H9 (cell line): ENCODE data around the gene CWC27. TPM values are rescaled to one million over a fixed set of nuclear protein-coding genes. Genes with fewer than 3 reads are reported as not detected.

Experiments used
- DNase-seq: peaks from one replicate; pipeline ENCODE4 v3.0.0-alpha.2; 2017
- H2AFZ ChIP-seq: one replicate; pipeline ENCODE4 v1.6.1; 2013; ENCODE audit warnings: mild to moderate bottlenecking, low read length, control low read depth, moderate library complexity
- H2AK5ac ChIP-seq: 2 replicates; pipeline ENCODE4 v1.6.1; 2013; ENCODE audit warnings: low read length, control low read depth, mixed read lengths; ENCODE audit not compliant: insufficient read length
- H2BK120ac ChIP-seq: one replicate; pipeline ENCODE4 v1.6.1; 2013; ENCODE audit warnings: low read depth, mild to moderate bottlenecking, low read length, control low read depth, inconsistent platforms; ENCODE audit not compliant: poor library complexity, severe bottlenecking
- H2BK12ac ChIP-seq: 2 replicates; pipeline ENCODE4 v1.6.1; 2013; ENCODE audit warnings: low read length, control low read depth, mixed read lengths, low read depth; ENCODE audit not compliant: insufficient read length
- H2BK15ac ChIP-seq: 2 replicates; pipeline ENCODE4 v1.6.1; 2013; ENCODE audit warnings: low read depth, low read length, control low read depth
- H2BK20ac ChIP-seq: one replicate; pipeline ENCODE4 v1.6.1; 2013; ENCODE audit warnings: low read depth, mild to moderate bottlenecking, low read length, control low read depth, inconsistent platforms; ENCODE audit not compliant: poor library complexity, severe bottlenecking
- H2BK5ac ChIP-seq: 2 replicates; pipeline ENCODE4 v1.6.1; 2013; ENCODE audit warnings: low read length, control low read depth, mixed read lengths; ENCODE audit not compliant: insufficient read length
- H3K14ac ChIP-seq: 2 replicates; pipeline ENCODE4 v1.6.1; 2013; ENCODE audit warnings: low read length, control low read depth; ENCODE audit not compliant: insufficient read depth
- H3K18ac ChIP-seq: 2 replicates; pipeline ENCODE4 v1.6.1; 2013; ENCODE audit warnings: low read depth, mild to moderate bottlenecking, mixed read lengths, low read length, control low read depth; ENCODE audit not compliant: insufficient read length
- H3K23ac ChIP-seq: 2 replicates; pipeline ENCODE4 v1.6.1; 2013; ENCODE audit warnings: low read length, control low read depth, mixed read lengths, low read depth; ENCODE audit not compliant: insufficient read length
- H3K23me2 ChIP-seq: 2 replicates; pipeline ENCODE4 v1.6.1; 2013; ENCODE audit warnings: low read depth, mild to moderate bottlenecking, mixed read lengths, low read length, control low read depth; ENCODE audit not compliant: insufficient read length, poor library complexity, severe bottlenecking
- H3K27ac ChIP-seq: 2 replicates; pipeline ENCODE4 v1.5.1; 2013; ENCODE audit warnings: low read length, control low read depth, mixed read lengths, low read depth; ENCODE audit not compliant: insufficient read length
- H3K27me3 ChIP-seq: 2 replicates; pipeline ENCODE4 v1.6.1; 2013; ENCODE audit warnings: low read length, control low read depth, inconsistent platforms; ENCODE audit not compliant: insufficient read depth
- H3K4ac ChIP-seq: 2 replicates; pipeline ENCODE4 v1.6.1; 2013; ENCODE audit warnings: low read depth, mild to moderate bottlenecking, control low read depth, inconsistent platforms, low read length, moderate library complexity
- H3K4me1 ChIP-seq: 2 replicates; pipeline ENCODE4 v1.6.1; 2013; ENCODE audit warnings: low read length, control low read depth, inconsistent platforms; ENCODE audit not compliant: insufficient read depth
- H3K4me2 ChIP-seq: 2 replicates; pipeline ENCODE4 v1.6.1; 2013; ENCODE audit warnings: low read length, control low read depth, mixed read lengths; ENCODE audit not compliant: insufficient read length, insufficient read depth
- H3K56ac ChIP-seq: 2 replicates; pipeline ENCODE4 v1.6.1; 2013; ENCODE audit warnings: low read depth, mild to moderate bottlenecking, mixed read lengths, low read length, control low read depth; ENCODE audit not compliant: insufficient read length
- H3K79me1 ChIP-seq: 2 replicates; pipeline ENCODE4 v1.6.1; 2013; ENCODE audit warnings: low read depth, mild to moderate bottlenecking, moderate library complexity, low read length, control low read depth, inconsistent platforms; ENCODE audit not compliant: insufficient read depth, poor library complexity, severe bottlenecking
- H3K79me2 ChIP-seq: 2 replicates; pipeline ENCODE4 v1.6.1; 2013; ENCODE audit warnings: low read length, control low read depth, inconsistent platforms; ENCODE audit not compliant: insufficient read depth
- H3K9ac ChIP-seq: 2 replicates; pipeline ENCODE4 v1.6.1; 2013; ENCODE audit warnings: low read length, control low read depth, mixed read lengths; ENCODE audit not compliant: insufficient read length; ENCODE audit errors: extremely low read depth
- H3K9me3 ChIP-seq: one replicate; pipeline ENCODE4 v1.6.1; 2013; ENCODE audit warnings: low read depth, low read length, inconsistent platforms; ENCODE audit not compliant: control insufficient read depth
- H3T11ph ChIP-seq: one replicate; pipeline ENCODE4 v1.6.1; 2013; ENCODE audit warnings: mild to moderate bottlenecking, low read length, control low read depth, inconsistent platforms
- H4K20me1 ChIP-seq: one replicate; pipeline ENCODE4 v1.6.1; 2013; ENCODE audit not compliant: control insufficient read depth, insufficient read length, insufficient read depth
- H4K5ac ChIP-seq: 2 replicates; pipeline ENCODE4 v1.6.1; 2013; ENCODE audit warnings: low read depth, mild to moderate bottlenecking, mixed read lengths, low read length, control low read depth; ENCODE audit not compliant: insufficient read length
- H4K8ac ChIP-seq: replicated peaks from 2 replicates; pipeline ENCODE4 v1.6.1; 2013; ENCODE audit warnings: low read length, control low read depth, mixed read lengths, low read depth; ENCODE audit not compliant: insufficient read length
- H4K91ac ChIP-seq: 2 replicates; pipeline ENCODE4 v1.6.1; 2013; ENCODE audit warnings: low read depth, mild to moderate bottlenecking, moderate library complexity, mixed read lengths, low read length, control low read depth; ENCODE audit not compliant: insufficient read length
- H3K27ac Mint-ChIP-seq, 3 experiments: 2 replicates in 2 of 3; 3 replicates in 1 of 3; pipeline ENCODE4 v1.8.0; 2020 to 2021; ENCODE audit warnings: mixed read lengths in 3 of 3, mild to moderate bottlenecking in 1 of 3, moderate library complexity in 1 of 3
- H3K27me3 Mint-ChIP-seq: 2 replicates; pipeline ENCODE4 v1.8.0; 2021; ENCODE audit warnings: low read depth, mild to moderate bottlenecking, moderate library complexity, mixed read lengths
- H3K36me3 Mint-ChIP-seq, 3 experiments: 2 replicates in 2 of 3; 3 replicates in 1 of 3; pipeline ENCODE4 v1.8.0; 2020 to 2021; ENCODE audit warnings: low read depth in 3 of 3, mixed read lengths in 3 of 3; ENCODE audit not compliant: insufficient read depth in 1 of 3
- H3K4me1 Mint-ChIP-seq, 2 experiments: 2 replicates each; pipeline ENCODE4 v1.8.0; 2020; ENCODE audit warnings: mixed read lengths in 2 of 2
- H3K4me3 Mint-ChIP-seq, 2 experiments: 2 replicates in 1 of 2; 3 replicates in 1 of 2; pipeline ENCODE4 v1.8.0; 2020 to 2021; ENCODE audit warnings: mild to moderate bottlenecking in 2 of 2, mixed read lengths in 2 of 2, moderate library complexity in 1 of 2
- H3K9me3 Mint-ChIP-seq, 2 experiments: 2 replicates in 1 of 2; 3 replicates in 1 of 2; pipeline ENCODE4 v1.8.0; 2020; ENCODE audit warnings: mild to moderate bottlenecking in 2 of 2, mixed read lengths in 2 of 2, moderate library complexity in 1 of 2
- WGBS: extraction: QIAGEN DNeasy Blood & Tissue Kit; methylation state at CpG from one replicate; pipeline ENCODE4 v1.1.7; 2013; ENCODE audit warnings: missing lambda C conversion rate, low lambda C conversion rate, mixed read lengths; ENCODE audit not compliant: insufficient read length; ENCODE audit errors: extremely low coverage; 5-methylcytosine and 5-hydroxymethylcytosine counted together
- total RNA-seq: library from RNA; stranded (reverse); gene quantifications from 2 replicates; pipeline ENCODE4 v1.2.1, GENCODE V29; 2021
- TF ChIP-seq, protein P1 (sequence below): fragments of 200-600 bp; sonication (generic); conservative IDR thresholded peaks from 3 replicates; pipeline ENCODE4 v1.8.0; 2021; ENCODE audit warnings: antibody characterized with exemption, mild to moderate bottlenecking

The CWC27 gene
- total RNA-seq, 1 experiment from 2014 or later, result 41.9 TPM

DNA sequence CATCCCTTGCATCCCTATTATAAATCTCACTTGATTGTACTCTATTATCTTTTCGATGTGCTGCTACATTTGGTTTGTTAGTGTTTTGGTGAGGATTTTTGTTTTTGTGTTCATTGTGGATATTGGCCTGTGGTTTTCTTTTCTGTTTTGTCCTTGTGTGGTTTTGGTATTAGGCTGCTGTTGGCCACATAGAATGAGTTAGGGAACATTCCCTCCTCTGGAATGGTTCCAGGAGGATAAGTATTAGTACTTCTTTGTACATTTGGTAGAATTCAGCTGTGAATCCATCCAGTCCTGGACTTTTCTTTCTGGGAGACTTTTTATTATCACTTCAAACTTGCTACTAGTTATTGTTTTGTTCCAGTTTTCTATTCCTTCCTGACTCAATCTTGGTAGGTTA is 287.2 kb downstream of the CWC27 start:
- no peak overlapping the region for H3K27ac ChIP-seq
- WGBS, result no CpG with 5 or more reads among the region's 1 CpG
- H2AFZ ChIP-seq, result no peak overlapping the region
- H2BK12ac ChIP-seq, result no peak overlapping the region
- no peak overlapping the region for H4K5ac ChIP-seq
- no peak overlapping the region for H3K18ac ChIP-seq
- no peak overlapping the region for H3K4me3 Mint-ChIP-seq
- no peaks in the 10 kb centered on the region for H3K23me2 ChIP-seq
- no peak overlapping the region for H3K4ac ChIP-seq
- H3K23ac ChIP-seq, result no peak overlapping the region
- no peak overlapping the region for H2BK120ac ChIP-seq
- H2BK20ac ChIP-seq, result no peak overlapping the region
- H3K4me1 ChIP-seq, result no peaks in the 10 kb centered on the region
- H3K4me2 ChIP-seq, result no peak overlapping the region
- H3K9ac ChIP-seq, result no peak overlapping the region
- H3K27me3 ChIP-seq, result no peaks in the 10 kb centered on the region
- no peak overlapping the region for H3T11ph ChIP-seq
- no peak overlapping the region for H3K27ac Mint-ChIP-seq
- no peak overlapping the region for H3K14ac ChIP-seq
- H2AK5ac ChIP-seq, result no peak overlapping the region
- no peak overlapping the region for H2BK5ac ChIP-seq
- no peaks in the 10 kb centered on the region for H3K27me3 Mint-ChIP-seq
- no peak overlapping the region for H3K56ac ChIP-seq
- no peak overlapping the region for H4K8ac ChIP-seq
- H3K79me1 ChIP-seq, result no peaks in the 10 kb centered on the region
- H3K79me2 ChIP-seq, result no peaks in the 10 kb centered on the region
- DNase-seq, result no peak
- H4K91ac ChIP-seq, result no peak overlapping the region
- H3K36me3 Mint-ChIP-seq, result peaks cover 0 to 5% (median 0%) of the 10 kb centered on the region in 3 experiments; a peak in 3 of 7 replicates
- H3K9me3 ChIP-seq, result no peaks in the 10 kb centered on the region
- H3K9me3 Mint-ChIP-seq, result peaks cover 1 to 6% of the 10 kb centered on the region in 2 experiments; a peak in 2 of 5 replicates
- TF ChIP-seq, protein P1, sequence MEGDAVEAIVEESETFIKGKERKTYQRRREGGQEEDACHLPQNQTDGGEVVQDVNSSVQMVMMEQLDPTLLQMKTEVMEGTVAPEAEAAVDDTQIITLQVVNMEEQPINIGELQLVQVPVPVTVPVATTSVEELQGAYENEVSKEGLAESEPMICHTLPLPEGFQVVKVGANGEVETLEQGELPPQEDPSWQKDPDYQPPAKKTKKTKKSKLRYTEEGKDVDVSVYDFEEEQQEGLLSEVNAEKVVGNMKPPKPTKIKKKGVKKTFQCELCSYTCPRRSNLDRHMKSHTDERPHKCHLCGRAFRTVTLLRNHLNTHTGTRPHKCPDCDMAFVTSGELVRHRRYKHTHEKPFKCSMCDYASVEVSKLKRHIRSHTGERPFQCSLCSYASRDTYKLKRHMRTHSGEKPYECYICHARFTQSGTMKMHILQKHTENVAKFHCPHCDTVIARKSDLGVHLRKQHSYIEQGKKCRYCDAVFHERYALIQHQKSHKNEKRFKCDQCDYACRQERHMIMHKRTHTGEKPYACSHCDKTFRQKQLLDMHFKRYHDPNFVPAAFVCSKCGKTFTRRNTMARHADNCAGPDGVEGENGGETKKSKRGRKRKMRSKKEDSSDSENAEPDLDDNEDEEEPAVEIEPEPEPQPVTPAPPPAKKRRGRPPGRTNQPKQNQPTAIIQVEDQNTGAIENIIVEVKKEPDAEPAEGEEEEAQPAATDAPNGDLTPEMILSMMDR, result no peak
- H3K4me1 Mint-ChIP-seq, result peaks cover 3% of the 10 kb centered on the region in 2 experiments; a peak in 3 of 4 replicates
- no peaks in the 10 kb centered on the region for H4K20me1 ChIP-seq
- no peak overlapping the region for H2BK15ac ChIP-seq
